ENCODE measurements around the gene CTAG1A.
"Not testable (repeated sequence)": the region's sequence is repeated elsewhere in the genome, so short reads cannot be mapped to it uniquely, and the experiment has no call there.

- TF ChIP-seq CTCF (conservative IDR thresholded peaks at IDR 0.05; ENCODE audit: low read depth, low read length); EZH2 (IDR thresholded peaks at IDR 0.05; ENCODE audit: borderline replicate concordance, low read depth, low read length, poor library complexity, severe bottlenecking): not testable (repeated sequence)
These were observed 46.0 kb downstream of the CTAG1A start for GRCh38 chrX:154630949-154631348.

Measured in A673 (cell line).